Pancreas (tissue), 10 donors: Measurements from ENCODE around the gene MAGEC3. TPM values are rescaled to one million over a fixed set of nuclear protein-coding genes. Genes with fewer than 3 reads are reported as not detected.
"Not testable (repeated sequence)": the region's sequence is repeated elsewhere in the genome, so short reads cannot be mapped to it uniquely, and the experiment has no call there.

ENCODE experiments used
- ATAC-seq, 4 donors: fragments of 200-7000 bp; cut with Tn5 transposase; one replicate each; pipeline versions ENCODE4 v1.8.0 to v1.9.1; 2020; ENCODE audit warnings: mild to moderate bottlenecking in 4 of 4, moderate library complexity in 4 of 4
- DNase-seq, 6 donors: peaks; one replicate each; pipeline ENCODE4 v3.0.0-alpha.2; 2020
- FAIRE-seq: peaks from 2 replicates; lab custom pipeline; 2012; peaks lifted over from hg19 to GRCh38; lab: Jason Lieb, UNC
- H3K27ac ChIP-seq, 4 donors: fragments of 200-600 bp; sonication (generic); 1 replicate in 3 of 4; 2 replicates in 1 of 4; pipeline versions ENCODE4 v1.5.0 to v1.8.0; 2020
- H3K27me3 ChIP-seq, 4 donors: fragments of 200-600 bp; one replicate each; pipeline ENCODE4 v1.8.0; 2021
- H3K36me3 ChIP-seq, 3 donors: fragments of 200-600 bp; sonication (generic) in 1 of 3; one replicate each; pipeline versions ENCODE4 v1.5.0 to v1.8.0; 2020 to 2021
- H3K4me1 ChIP-seq, 3 donors: fragments of 200-600 bp; one replicate each; pipeline ENCODE4 v1.8.0; 2021
- H3K4me3 ChIP-seq, 4 donors: fragments of 200-600 bp; sonication (generic) in 2 of 4; one replicate each; pipeline versions ENCODE4 v1.5.0 to v1.8.0; 2020 to 2021
- H3K9me3 ChIP-seq, 4 donors: fragments of 200-600 bp; one replicate each; pipeline ENCODE4 v1.8.0; 2021
- WGBS, 2 donors: extraction: QIAGEN DNeasy Blood & Tissue Kit; methylation state at CpG; one replicate each; pipeline ENCODE4 v1.1.7; 2013; 5-methylcytosine and 5-hydroxymethylcytosine counted together
- intact Hi-C, 3 donors: fragments of 100-400 bp; cut with DNase I; formaldehyde crosslinking; loops; one replicate each; pipeline versions ENCODE4 v1.11.1 to v1.14.2; 2022
- polyA plus RNA-seq, 2 donors: library from polyadenylated mRNA; stranded (reverse); fragments of 200-250 nt; gene quantifications; one replicate each; pipeline ENCODE4 v1.2.3, GENCODE V29; 2013
- total RNA-seq, 6 donors: library from RNA; stranded (reverse); fragmentation: NEBNext Ultra II Directional in 4 of 6; extraction: Animal tissue kit (Norgen Biotek cat#: 25700) in 4 of 6; gene quantifications; one replicate each; pipeline versions ENCODE4 v1.2.1 to v1.2.4, GENCODE V29; 2021 to 2023
- TF ChIP-seq, protein P1 (sequence below), 4 donors: fragments of 200-600 bp; sonication (generic) in 3 of 4; IDR thresholded peaks; one replicate each; pipeline versions ENCODE4 v1.5.0 to v1.8.0; 2021; ENCODE audit warnings: antibody characterized with exemption in 4 of 4
- donor health status: healthy with polysubstance abuse.
- donor health status: DM: no; HTN: no; CAD: no; lungs with moderate emphysema.
- donor health status: DM: no; HTN: no; CAD: no.
- donor health status: control.
- donor health status: control.
- donor health status: Bipolar disorder and iron deficiency.
- donor health status: DM: yes; HTN: yes; CAD: no.
- donor health status: DM: no; HTN: no; CAD: no.
- donor health status: DM: no; HTN: no; CAD: no.
- donor health status: DM: yes; HTN: yes; CAD: no.

The MAGEC3 gene
- total and polyA plus RNA-seq, 8 donors: 0.12 TPM; not detected in 7

DNA sequence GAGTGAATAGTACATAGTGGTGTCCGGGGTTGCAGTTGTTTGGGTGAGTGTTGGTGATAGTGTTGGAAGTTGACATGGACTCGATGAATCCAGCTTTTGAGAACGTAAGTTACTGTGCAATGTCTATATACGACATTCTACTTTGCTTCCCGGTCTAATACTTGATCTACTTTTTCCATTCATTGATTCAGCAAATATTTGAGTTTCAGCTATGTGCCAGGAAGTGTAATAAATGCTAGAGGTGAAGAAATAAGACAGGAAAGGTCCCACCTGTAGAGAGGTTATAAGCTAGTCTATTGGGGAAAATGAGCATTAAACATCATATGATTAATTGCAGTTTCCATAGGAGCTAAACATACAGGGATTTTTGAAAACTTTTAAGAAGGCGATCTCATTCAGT is 22.2 kb upstream of the MAGEC3 start:
- DNase-seq: no peak
- WGBS, 2 donors: 26 to 36% methylated on average over 6 of the region's 6 CpGs
- H3K27ac ChIP-seq: peak overlapping the region in 2 of 4 donors; percentile 72 to 77
- H3K36me3 ChIP-seq: no peaks in the 10 kb centered on the region
- H3K27me3 ChIP-seq: no peaks in the 10 kb centered on the region
- H3K4me1 ChIP-seq: peaks cover 5 to 14% (median 12%) of the 10 kb centered on the region in 3 donors
- TF ChIP-seq, protein P1, sequence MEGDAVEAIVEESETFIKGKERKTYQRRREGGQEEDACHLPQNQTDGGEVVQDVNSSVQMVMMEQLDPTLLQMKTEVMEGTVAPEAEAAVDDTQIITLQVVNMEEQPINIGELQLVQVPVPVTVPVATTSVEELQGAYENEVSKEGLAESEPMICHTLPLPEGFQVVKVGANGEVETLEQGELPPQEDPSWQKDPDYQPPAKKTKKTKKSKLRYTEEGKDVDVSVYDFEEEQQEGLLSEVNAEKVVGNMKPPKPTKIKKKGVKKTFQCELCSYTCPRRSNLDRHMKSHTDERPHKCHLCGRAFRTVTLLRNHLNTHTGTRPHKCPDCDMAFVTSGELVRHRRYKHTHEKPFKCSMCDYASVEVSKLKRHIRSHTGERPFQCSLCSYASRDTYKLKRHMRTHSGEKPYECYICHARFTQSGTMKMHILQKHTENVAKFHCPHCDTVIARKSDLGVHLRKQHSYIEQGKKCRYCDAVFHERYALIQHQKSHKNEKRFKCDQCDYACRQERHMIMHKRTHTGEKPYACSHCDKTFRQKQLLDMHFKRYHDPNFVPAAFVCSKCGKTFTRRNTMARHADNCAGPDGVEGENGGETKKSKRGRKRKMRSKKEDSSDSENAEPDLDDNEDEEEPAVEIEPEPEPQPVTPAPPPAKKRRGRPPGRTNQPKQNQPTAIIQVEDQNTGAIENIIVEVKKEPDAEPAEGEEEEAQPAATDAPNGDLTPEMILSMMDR (IDR thresholded peaks at IDR 0.05): no peak
- intact Hi-C loops: no loop called here
- no peak overlapping the region for H3K4me3 ChIP-seq
- FAIRE-seq: no peak
- H3K9me3 ChIP-seq: no peaks in the 10 kb centered on the region
- peak; percentile 28 to 64 (median 51) for ATAC-seq

DNA sequence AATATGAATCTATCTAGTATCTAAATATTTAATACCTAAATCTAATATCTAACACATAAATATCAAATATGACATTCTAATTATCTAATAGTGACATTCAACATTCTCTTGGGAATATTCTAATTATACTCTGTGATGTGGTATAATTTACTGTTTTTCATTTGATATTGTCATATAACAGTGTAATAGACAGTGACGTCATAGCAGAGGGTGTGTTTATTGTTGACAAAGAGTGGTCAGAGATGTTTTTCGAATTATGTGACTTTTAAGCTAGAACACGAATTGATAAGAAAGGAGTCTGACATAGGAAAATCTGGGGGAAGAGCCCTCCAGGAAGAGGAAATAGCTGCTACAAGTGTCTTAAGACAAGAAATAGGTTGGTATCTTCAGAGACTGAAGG is 5.9 kb upstream of the MAGEC3 start:
- FAIRE-seq: peak; percentile 96

DNA sequence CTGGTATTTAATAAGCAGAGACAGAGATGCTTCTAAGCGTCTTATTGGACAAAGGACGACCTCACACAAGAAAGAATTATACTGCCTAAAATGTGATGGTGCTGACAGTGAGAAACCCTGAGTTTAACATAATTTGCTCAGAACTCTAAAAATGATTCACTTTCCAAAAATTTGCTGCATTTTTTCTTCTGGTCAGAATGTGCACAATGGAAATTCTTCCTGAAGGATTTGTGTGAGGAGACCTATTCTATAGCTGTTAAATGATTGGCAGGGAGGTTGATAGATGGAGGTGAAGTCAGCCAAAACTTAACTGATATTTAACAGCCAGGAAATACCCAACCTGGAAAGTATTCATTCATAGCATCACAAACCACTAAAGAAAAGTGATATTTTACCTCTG is 1.7 kb downstream of the MAGEC3 start:
- no peaks in the 10 kb centered on the region for H3K36me3 ChIP-seq
- no peaks in the 10 kb centered on the region for H3K9me3 ChIP-seq
- no peak overlapping the region for H3K4me3 ChIP-seq
- ATAC-seq (no peak), DNase-seq (no peak), FAIRE-seq (no peak)
- H3K27me3 ChIP-seq: no peaks in the 10 kb centered on the region
- TF ChIP-seq, protein P1 (IDR thresholded peaks at IDR 0.05): no peak
- H3K27ac ChIP-seq: no peak overlapping the region
- 86 to 87% methylated on average over 2 of the region's 2 CpGs for WGBS, 2 donors
- intact Hi-C loops: no loop called here
- no peaks in the 10 kb centered on the region for H3K4me1 ChIP-seq

More for the DNA sequence above, 5.9 kb upstream of the MAGEC3 start:
- ATAC-seq: no peak
- TF ChIP-seq, protein P1 (IDR thresholded peaks at IDR 0.05): no peak
- Histone ChIP-seq H3K9me3 (no peaks in the 10 kb centered on the region), H3K27ac (no peak overlapping the region), H3K4me3 (no peak overlapping the region), H3K36me3 (no peaks in the 10 kb centered on the region), H3K4me1 (no peaks in the 10 kb centered on the region), H3K27me3 (no peaks in the 10 kb centered on the region)
- WGBS, 2 donors: 64 to 69% methylated on average over 3 of the region's 3 CpGs
- intact Hi-C loops: no loop called here
- no peak for DNase-seq

DNA sequence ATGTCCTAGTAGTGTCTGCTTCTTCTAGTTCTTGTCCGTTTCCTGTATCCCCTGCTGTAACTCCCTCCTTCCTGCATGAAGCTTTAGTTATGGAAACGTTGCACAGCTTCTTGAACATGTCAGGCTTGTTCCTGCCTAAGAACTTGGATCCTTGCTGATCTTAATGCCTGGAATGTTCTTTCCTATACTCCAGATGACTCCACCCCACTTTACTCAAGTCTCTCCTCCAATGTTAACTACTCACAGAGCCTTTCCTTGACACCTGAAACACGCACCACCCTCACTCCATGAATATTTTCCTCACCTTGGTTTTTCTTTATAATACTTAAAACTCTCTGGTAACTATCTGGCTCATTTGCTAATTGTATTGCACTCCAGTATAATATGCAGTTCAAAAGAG is 19.4 kb downstream of the MAGEC3 start:
- H3K9me3 ChIP-seq: no peaks in the 10 kb centered on the region
- no peak overlapping the region for H3K4me3 ChIP-seq
- FAIRE-seq: no peak
- no peaks in the 10 kb centered on the region for H3K27me3 ChIP-seq
- DNase-seq: no peak
- H3K27ac ChIP-seq: no peak overlapping the region
- H3K36me3 ChIP-seq: no peaks in the 10 kb centered on the region
- TF ChIP-seq, protein P1 (IDR thresholded peaks at IDR 0.05): no peak
- no peaks in the 10 kb centered on the region for H3K4me1 ChIP-seq
- 19 to 30% methylated on average over 3 of the region's 3 CpGs for whole genome bisulfite sequencing, 2 donors
- ATAC-seq: no peak
- intact Hi-C loops: no loop called here

DNA sequence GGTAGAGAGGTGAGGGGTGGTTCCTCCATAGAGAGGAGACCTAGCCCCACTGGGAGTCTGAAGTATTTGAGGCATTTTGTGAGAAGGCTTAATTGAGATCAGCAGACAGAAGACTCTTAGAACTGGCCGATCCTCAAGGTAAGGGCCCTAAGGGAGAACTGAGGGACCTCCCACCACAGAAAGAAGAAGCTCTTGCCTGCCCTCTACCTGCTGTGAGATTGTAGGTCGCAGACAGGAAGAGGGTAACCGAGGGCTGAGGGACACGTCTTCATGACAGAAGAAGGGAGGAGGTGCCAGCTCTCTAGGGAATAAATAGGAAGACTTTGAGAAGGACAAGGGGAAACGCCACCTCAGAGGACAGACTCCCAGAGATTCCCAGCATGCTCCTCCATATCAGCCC is 41.5 kb downstream of the MAGEC3 start:
- Histone ChIP-seq H3K27ac (no peak overlapping the region), H3K9me3 (no peaks in the 10 kb centered on the region), H3K4me1 (no peaks in the 10 kb centered on the region), H3K27me3 (no peaks in the 10 kb centered on the region), H3K4me3 (no peak overlapping the region), H3K36me3 (no peaks in the 10 kb centered on the region)
- WGBS, 2 donors: 24 to 32% methylated on average over 5 of the region's 5 CpGs
- intact Hi-C loops: no loop called here
- DNase-seq: peak in 1 of 6 donors; percentile 19
- no peak for FAIRE-seq
- TF ChIP-seq, protein P1 (IDR thresholded peaks at IDR 0.05): no peak
- peak in 3 of 4 donors; percentile 71 to 84 (median 75) for ATAC-seq

DNA sequence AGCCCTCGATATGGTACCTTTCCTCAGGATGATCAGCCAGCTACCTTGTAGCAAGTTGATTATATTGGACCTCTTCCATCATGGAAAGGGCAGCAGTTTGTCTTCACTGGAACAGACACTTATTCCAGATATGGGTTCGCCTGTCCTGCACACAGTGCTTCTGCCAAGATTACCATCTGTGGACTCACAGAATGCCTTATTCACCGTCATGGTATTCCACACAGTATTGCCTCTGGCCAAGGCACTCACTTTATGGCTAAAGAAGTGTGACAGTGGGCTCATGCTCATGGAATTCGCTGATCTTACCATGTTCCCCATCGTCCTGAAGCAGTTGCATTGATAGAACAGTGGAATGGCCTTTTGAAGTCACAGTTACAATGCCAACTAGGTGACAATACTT is 50.7 kb downstream of the MAGEC3 start:
- H3K9me3 ChIP-seq, FAIRE-seq, H3K4me3 ChIP-seq, H3K4me1 ChIP-seq, H3K36me3 ChIP-seq, intact Hi-C loops, DNase-seq, H3K27ac ChIP-seq, ATAC-seq, H3K27me3 ChIP-seq: not testable (repeated sequence)
- 60 to 70% methylated on average over 5 of the region's 5 CpGs for WGBS, 2 donors
